GM18517 (cell line): ENCODE measurements around the gene NCSTN.

Experiments used
- ATAC-seq: cut with Tn5 transposase; IDR thresholded peaks from one replicate; pipeline ENCODE4 v1.9.1; 2021; ENCODE audit warnings: mild to moderate bottlenecking, moderate library complexity; ENCODE audit not compliant: unreplicated experiment

Gene NCSTN

GRCh38 chr1:160403244-160403643 is 60.1 kb downstream of the NCSTN start:
- no peak for ATAC-seq

- no peak for ATAC-seq
These were observed 60.9 kb downstream of the NCSTN start for GRCh38 chr1:160404094-160404493.

- ATAC-seq = no peak
These were observed 62.2 kb downstream of the NCSTN start for GRCh38 chr1:160405331-160405877.

GRCh38 chr1:160406131-160406968 is 63.2 kb downstream of the NCSTN start:
- ATAC-seq = no peak

- no peak for ATAC-seq
These were observed 64.9 kb downstream of the NCSTN start for GRCh38 chr1:160407839-160408801.
